Smooth muscle cell (in vitro differentiated cells): ENCODE data around the gene COQ5. TPM values are rescaled to one million over a fixed set of nuclear protein-coding genes. Genes with fewer than 3 reads are reported as not detected.

ENCODE experiments used
- DNase-seq: peaks from one replicate; lab custom pipeline; 2025; ENCODE audit not compliant: unreplicated experiment; lab: John Stamatoyannopoulos, UW
- H2AFZ ChIP-seq: fragments of 200-600 bp; sonication (generic); 2 replicates; pipeline ENCODE4 v1.6.0; 2016; ENCODE audit warnings: antibody characterized with exemption, low read depth, mild to moderate bottlenecking
- H3F3A ChIP-seq: fragments of 200-600 bp; sonication (generic); 2 replicates; pipeline ENCODE4 v1.6.0; 2017; ENCODE audit warnings: antibody characterized with exemption, low read depth
- H3K27ac ChIP-seq: fragments of 200-600 bp; sonication (generic); 2 replicates; pipeline ENCODE4 v1.5.1; 2016; ENCODE audit warnings: low read depth, mild to moderate bottlenecking
- H3K27me3 ChIP-seq: fragments of 200-600 bp; sonication (generic); 2 replicates; pipeline ENCODE4 v1.6.1; 2016; ENCODE audit warnings: low read depth, mild to moderate bottlenecking
- H3K36me3 ChIP-seq: fragments of 200-600 bp; sonication (generic); 2 replicates; pipeline ENCODE4 v1.5.1; 2016; ENCODE audit warnings: low read depth
- H3K4me1 ChIP-seq: fragments of 200-600 bp; sonication (generic); 2 replicates; pipeline ENCODE4 v1.5.1; 2016; ENCODE audit warnings: low read depth
- H3K4me2 ChIP-seq: fragments of 200-600 bp; sonication (generic); 2 replicates; pipeline ENCODE4 v1.6.0; 2016; ENCODE audit warnings: mild to moderate bottlenecking
- H3K4me3 ChIP-seq: fragments of 200-600 bp; sonication (generic); 2 replicates; pipeline ENCODE4 v1.5.1; 2016; ENCODE audit warnings: mild to moderate bottlenecking
- H3K79me2 ChIP-seq: fragments of 200-600 bp; sonication (generic); 2 replicates; pipeline ENCODE4 v1.6.0; 2016; ENCODE audit warnings: low read depth, mild to moderate bottlenecking
- H3K9ac ChIP-seq: fragments of 200-600 bp; sonication (generic); 2 replicates; pipeline ENCODE4 v1.6.0; 2016; ENCODE audit warnings: low read depth
- H3K9me3 ChIP-seq: fragments of 200-600 bp; sonication (generic); replicated peaks from 2 replicates; pipeline ENCODE4 v1.5.1; 2016; ENCODE audit warnings: low read depth
- H4K20me1 ChIP-seq: fragments of 200-600 bp; sonication (generic); 2 replicates; pipeline ENCODE4 v1.6.0; 2016; ENCODE audit warnings: low read depth
- WGBS: methylation state at CpG from one replicate; pipeline ENCODE4 v1.1.7; 2016; ENCODE audit warnings: low lambda C conversion rate; 5-methylcytosine and 5-hydroxymethylcytosine counted together
- polyA plus RNA-seq: library from polyadenylated mRNA; unstranded; fragments of >200 nt; fragmentation: Nextera tagmentation; extraction: Ambion mirVana; gene quantifications from 2 replicates; pipeline ENCODE4 v1.2.1, GENCODE V29; 2016
- total RNA-seq: library from RNA; depleted of rRNA; stranded (reverse); fragments of >200 nt; gene quantifications from 2 replicates; pipeline ENCODE4 v1.2.3, GENCODE V29; 2014
- TF ChIP-seq, protein P1 (sequence below): fragments of 200-600 bp; sonication (generic); IDR thresholded peaks from 2 replicates; pipeline ENCODE4 v1.5.1; 2017; ENCODE audit warnings: borderline replicate concordance, mild to moderate bottlenecking, antibody characterized with exemption; ENCODE audit not compliant: insufficient read depth, poor library complexity, severe bottlenecking

The COQ5 gene
- total and polyA plus RNA-seq, 2 experiments from 2014 or later: 32.5 to 46.9 TPM

DNA sequence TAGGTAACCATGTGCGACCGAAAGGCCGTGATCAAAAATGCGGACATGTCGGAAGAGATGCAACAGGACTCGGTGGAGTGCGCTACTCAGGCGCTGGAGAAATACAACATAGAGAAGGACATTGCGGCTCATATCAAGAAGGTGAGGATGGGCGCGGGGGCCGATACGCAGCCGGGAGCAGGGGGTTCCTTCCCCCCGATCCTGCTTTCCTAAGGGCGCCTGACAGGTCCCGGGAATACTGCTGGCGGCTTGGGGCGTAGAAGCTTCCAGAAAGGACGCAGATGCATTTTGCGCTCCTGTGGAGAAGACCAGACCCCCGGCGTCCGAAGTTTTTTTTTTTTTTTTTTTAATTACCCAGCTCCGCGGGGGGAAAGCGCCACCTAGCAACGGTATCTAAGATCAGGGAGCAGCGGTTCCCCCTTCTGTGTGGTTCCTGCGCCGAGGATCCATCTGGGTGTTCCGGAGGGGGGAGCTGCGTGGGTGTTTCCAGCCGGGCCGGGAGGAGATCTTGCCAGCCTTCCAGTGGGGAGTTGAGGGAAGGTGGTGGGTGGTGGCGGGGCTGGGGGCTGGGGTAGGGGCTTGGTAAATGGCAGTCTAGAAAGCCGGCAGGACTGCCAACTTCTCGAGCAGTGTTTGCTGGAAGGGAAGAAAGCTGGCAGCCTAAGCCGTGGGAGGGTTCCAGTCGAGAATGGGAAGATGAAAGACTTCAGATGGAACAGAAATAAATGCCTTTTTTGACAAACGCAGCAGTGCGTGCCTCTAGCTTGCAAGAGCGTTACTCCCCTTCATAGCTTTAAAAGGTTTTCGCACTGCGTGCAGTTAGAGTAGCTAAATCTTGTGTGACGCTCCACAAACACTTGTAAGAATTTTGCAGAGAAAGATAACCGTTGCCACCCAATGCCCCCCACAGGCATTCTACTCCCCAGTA lies 32.3 kb downstream of the COQ5 start:
- H4K20me1 ChIP-seq: peaks cover 18% of the 10 kb centered on the region
- no peaks in the 10 kb centered on the region for H3K9me3 ChIP-seq
- peak overlapping the region; percentile 1 for H2AFZ ChIP-seq
- WGBS: 1% methylated on average over 45 of the region's 47 CpGs
- H3K27ac ChIP-seq: peak overlapping the region; percentile 59
- TF ChIP-seq, protein P1, sequence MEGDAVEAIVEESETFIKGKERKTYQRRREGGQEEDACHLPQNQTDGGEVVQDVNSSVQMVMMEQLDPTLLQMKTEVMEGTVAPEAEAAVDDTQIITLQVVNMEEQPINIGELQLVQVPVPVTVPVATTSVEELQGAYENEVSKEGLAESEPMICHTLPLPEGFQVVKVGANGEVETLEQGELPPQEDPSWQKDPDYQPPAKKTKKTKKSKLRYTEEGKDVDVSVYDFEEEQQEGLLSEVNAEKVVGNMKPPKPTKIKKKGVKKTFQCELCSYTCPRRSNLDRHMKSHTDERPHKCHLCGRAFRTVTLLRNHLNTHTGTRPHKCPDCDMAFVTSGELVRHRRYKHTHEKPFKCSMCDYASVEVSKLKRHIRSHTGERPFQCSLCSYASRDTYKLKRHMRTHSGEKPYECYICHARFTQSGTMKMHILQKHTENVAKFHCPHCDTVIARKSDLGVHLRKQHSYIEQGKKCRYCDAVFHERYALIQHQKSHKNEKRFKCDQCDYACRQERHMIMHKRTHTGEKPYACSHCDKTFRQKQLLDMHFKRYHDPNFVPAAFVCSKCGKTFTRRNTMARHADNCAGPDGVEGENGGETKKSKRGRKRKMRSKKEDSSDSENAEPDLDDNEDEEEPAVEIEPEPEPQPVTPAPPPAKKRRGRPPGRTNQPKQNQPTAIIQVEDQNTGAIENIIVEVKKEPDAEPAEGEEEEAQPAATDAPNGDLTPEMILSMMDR: no peak
- DNase-seq: peak; percentile 39
- peaks cover 24% of the 10 kb centered on the region for H3K4me1 ChIP-seq
- H3K4me2 ChIP-seq: peak overlapping the region; percentile 90
- H3K79me2 ChIP-seq: peaks cover 35% of the 10 kb centered on the region
- peaks cover 12% of the 10 kb centered on the region for H3F3A ChIP-seq
- peak overlapping the region; percentile 78 for H3K9ac ChIP-seq
- peak overlapping the region; percentile 86 for H3K4me3 ChIP-seq
- H3K27me3 ChIP-seq: no peaks in the 10 kb centered on the region
- no peaks in the 10 kb centered on the region for H3K36me3 ChIP-seq

DNA sequence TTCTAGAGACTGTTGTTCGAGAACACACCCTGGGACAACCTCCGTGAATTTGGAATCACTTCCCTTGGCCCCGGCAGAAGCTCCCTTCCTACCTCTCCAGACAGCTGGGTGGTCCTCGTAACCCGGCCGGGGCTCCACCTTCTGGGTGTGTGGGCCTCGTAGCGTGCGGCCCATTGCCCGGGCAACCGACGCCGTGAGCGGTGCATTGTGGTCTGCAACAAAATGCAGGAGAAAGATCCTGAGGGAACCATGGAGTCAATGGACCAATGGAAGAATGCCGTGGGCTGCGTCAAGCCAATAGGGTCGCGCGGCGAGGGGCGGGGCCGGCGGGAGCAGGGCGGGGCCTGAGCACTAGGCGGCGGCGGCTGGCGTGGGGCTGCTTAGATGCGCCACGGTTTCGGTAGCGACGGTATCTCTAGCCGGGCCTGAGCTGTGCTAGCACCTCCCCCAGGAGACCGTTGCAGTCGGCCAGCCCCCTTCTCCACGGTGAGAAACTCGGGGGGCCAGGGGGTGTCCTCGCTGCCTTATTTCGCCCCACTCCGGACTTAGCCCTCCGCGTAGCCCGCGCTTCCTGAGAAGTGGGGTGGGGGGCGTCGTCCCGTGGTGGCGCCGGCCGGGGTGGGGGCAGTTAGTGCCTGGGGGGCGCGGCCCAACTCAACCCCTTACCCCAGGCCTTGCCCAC lies 33.1 kb downstream of the COQ5 start, which contains the start of gene DYNLL1:
TSS of gene DYNLL1 (plus strand) at position 383 of the 682 bp plus-strand sequence. CDS start 309 bp downstream, outside the sequence.
- Histone ChIP-seq H4K20me1 (peaks cover 18% of the 10 kb centered on the region), H3K36me3 (no peaks in the 10 kb centered on the region), H2AFZ (peak within 1 kb of the TSS; percentile 69), H3K27ac (peak within 1 kb of the TSS; percentile 59), H3K79me2 (peaks cover 35% of the 10 kb centered on the region), H3K4me3 (peak within 1 kb of the TSS; percentile 86), H3K9me3 (no peaks in the 10 kb centered on the region), H3K4me1 (peaks cover 24% of the 10 kb centered on the region), H3K9ac (peak within 1 kb of the TSS; percentile 78), H3F3A (peaks cover 12% of the 10 kb centered on the region), H3K4me2 (peak within 1 kb of the TSS; percentile 94), H3K27me3 (no peaks in the 10 kb centered on the region)
- TF ChIP-seq, protein P1: no peak
- under 1% methylated on average over 49 of the region's 53 CpGs for WGBS
- peak; percentile 94 for DNase-seq

DNA sequence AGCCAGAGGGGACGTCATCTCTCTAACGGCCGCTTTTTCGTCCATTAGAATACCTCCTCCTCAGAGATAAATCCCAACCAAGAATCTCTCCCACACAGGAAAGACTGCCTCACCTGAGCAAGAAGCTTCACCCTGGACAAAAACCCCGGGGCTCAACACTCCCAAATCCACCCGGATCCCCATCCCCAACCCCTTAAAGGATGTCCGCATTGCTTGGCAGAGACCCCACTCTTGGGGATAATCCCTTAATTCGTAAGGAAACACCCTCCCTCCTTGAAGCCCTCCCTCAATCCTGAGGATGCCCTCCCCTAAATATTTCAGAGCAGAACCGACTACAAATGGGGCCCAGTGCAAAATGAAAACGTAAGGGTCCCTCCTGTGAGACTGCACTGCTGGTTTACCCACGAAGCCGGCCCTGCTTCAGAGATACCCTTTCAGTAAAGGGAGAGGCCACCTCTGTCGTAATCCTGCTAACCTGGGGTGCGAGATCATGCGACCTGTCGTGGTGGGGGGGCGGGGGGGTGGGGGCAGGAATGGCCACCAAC lies 33.7 kb downstream of the COQ5 start:
- Histone ChIP-seq H2AFZ (peak overlapping the region; percentile 69), H4K20me1 (peaks cover 18% of the 10 kb centered on the region), H3K36me3 (no peaks in the 10 kb centered on the region), H3F3A (peaks cover 12% of the 10 kb centered on the region), H3K27ac (peak overlapping the region; percentile 42), H3K9ac (peak overlapping the region; percentile 65), H3K4me1 (peaks cover 24% of the 10 kb centered on the region), H3K4me2 (peak overlapping the region; percentile 94), H3K9me3 (no peaks in the 10 kb centered on the region), H3K4me3 (peak overlapping the region; percentile 86), H3K27me3 (no peaks in the 10 kb centered on the region), H3K79me2 (peaks cover 35% of the 10 kb centered on the region)
- TF ChIP-seq, protein P1: no peak
- 5% methylated on average over 17 of the region's 17 CpGs for WGBS
- no peak for DNase-seq
